SH-SY5Y (cell line): ENCODE results near the gene FGF16.

Experiments used
- GATA2 ChIP-seq: IDR thresholded peaks from 2 replicates; pipeline ENCODE4 v1.6.1; 2011; ENCODE audit warnings: mild to moderate bottlenecking, low read depth, low read length
- GATA3 ChIP-seq: IDR thresholded peaks from 2 replicates; pipeline ENCODE4 v1.6.1; 2011; ENCODE audit warnings: low read depth, mild to moderate bottlenecking, low read length, moderate library complexity

DNA sequence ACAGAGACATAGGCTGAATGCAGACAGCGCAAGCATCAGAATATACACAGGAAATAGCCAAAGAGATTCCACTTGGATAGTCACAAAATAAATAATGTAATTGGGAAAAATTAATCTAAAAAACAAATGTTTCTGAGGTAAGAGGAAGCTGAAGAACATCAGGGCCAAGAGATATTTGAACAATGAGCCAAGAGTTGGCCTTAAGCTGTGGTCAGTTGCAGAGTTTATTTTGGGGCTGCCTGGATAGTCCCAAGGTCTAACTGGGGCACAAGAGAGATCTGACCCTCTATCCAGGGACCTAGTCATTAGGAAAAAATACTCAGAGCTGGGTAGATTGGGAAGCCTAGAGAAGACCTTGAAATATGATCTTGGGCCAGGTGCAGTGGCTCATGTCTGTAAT lies 31.3 kb upstream of the FGF16 start:
- TF ChIP-seq GATA3: no peak
- TF ChIP-seq GATA2: no peak
